GM21825 (cell line): ENCODE results near the gene ZNF513.

Experiments used
- ATAC-seq: cut with Tn5 transposase; IDR thresholded peaks from one replicate; pipeline ENCODE4 v1.9.1; 2021; ENCODE audit warnings: mild to moderate bottlenecking, moderate library complexity; ENCODE audit not compliant: unreplicated experiment

ZNF513 gene

GRCh38 chr2:27390822-27391679 is 10.5 kb upstream of the ZNF513 start:
- ATAC-seq, result no peak

- no peak for ATAC-seq
These were observed 1.1 kb upstream of the ZNF513 start for GRCh38 chr2:27381577-27382181.

- no peak for ATAC-seq
These were observed 503 bp downstream of the ZNF513 start for GRCh38 chr2:27379836-27380625.

- ATAC-seq, result no peak
These were observed 1.1 kb downstream of the ZNF513 start for GRCh38 chr2:27379383-27379835.

- ATAC-seq, result no peak
These were observed 1.7 kb downstream of the ZNF513 start for GRCh38 chr2:27378809-27379290.

- ATAC-seq, result no peak
These were observed 2.3 kb downstream of the ZNF513 start for GRCh38 chr2:27378096-27378808.

GRCh38 chr2:27377618-27378095 is 2.9 kb downstream of the ZNF513 start:
- no peak for ATAC-seq

GRCh38 chr2:27376866-27377617 is 3.5 kb downstream of the ZNF513 start:
- ATAC-seq, result no peak

GRCh38 chr2:27376151-27376865 is 4.2 kb downstream of the ZNF513 start:
- ATAC-seq, result no peak

GRCh38 chr2:27375513-27376099 is 4.9 kb downstream of the ZNF513 start:
- ATAC-seq, result no peak

GRCh38 chr2:27373567-27373966 is 7.0 kb downstream of the ZNF513 start:
- no peak for ATAC-seq

- no peak for ATAC-seq
These were observed 7.6 kb downstream of the ZNF513 start for GRCh38 chr2:27372937-27373336.

- ATAC-seq, result peak; percentile 18
These were observed 9.5 kb downstream of the ZNF513 start for GRCh38 chr2:27370816-27371620.

- ATAC-seq, result peak; percentile 91
These were observed 10.3 kb downstream of the ZNF513 start, which contains the start of the genes EIF2B4 and SNX17 for GRCh38 chr2:27370026-27370815. Gene EIF2B4, minus strand, starts transcription at chr2:27370338. Its CDS starts 24 bp downstream, at chr2:27370314. Gene SNX17, plus strand, starts transcription at chr2:27370616. Its CDS starts 128 bp downstream, at chr2:27370744.

GRCh38 chr2:27369471-27370025 is 11.0 kb downstream of the ZNF513 start:
- peak; percentile 5 for ATAC-seq

GRCh38 chr2:27363933-27364332 is 16.6 kb downstream of the ZNF513 start:
- ATAC-seq, result no peak
